NCI-H2107 treated with DMSO at 0.1 percent for 48 hours (cell line): ENCODE data around the gene KCNIP4.

Experiments used
- DNase-seq: peaks from one replicate; lab custom pipeline; 2025; ENCODE audit not compliant: unreplicated experiment; lab: John Stamatoyannopoulos, UW

KCNIP4 gene

GRCh38 chr4:21768349-21769310, 179.9 kb downstream of the KCNIP4 start:
- no peak for DNase-seq

DNA sequence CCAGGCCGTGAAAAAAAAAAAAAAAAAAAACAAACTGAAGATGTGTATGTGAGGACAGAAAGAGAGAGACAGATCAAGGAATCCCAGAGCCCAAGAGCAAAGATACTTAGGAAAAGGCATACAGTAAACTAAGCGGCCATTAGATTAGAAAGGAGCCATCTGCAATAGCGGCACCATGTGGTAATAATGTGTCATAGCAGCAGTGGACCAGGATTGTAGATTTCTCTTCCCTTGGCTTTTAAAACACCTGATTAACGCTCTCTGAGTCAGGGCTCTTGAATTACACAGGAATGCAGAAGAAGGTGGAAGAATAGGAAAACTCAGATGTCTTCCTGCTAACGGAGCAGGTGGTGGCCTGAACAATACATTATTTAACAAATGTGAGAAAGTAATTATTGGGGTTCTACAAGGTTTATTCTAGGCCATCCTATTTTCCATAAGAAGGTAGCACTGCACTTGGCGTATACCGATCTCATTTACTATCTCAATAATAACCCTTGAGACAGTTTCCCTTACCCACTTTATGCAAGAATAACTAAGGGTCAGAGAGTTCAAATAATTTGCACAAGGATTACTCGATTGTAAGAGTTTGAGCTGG, 182.7 kb downstream of the KCNIP4 start:
- DNase-seq: peak; percentile 17

GRCh38 chr4:21763855-21764254, 184.7 kb downstream of the KCNIP4 start:
- no peak for DNase-seq

- no peak for DNase-seq
Measured at GRCh38 chr4:21757248-21757647, 191.3 kb downstream of the KCNIP4 start.

- DNase-seq: no peak
Measured at GRCh38 chr4:21753084-21753760, 195.3 kb downstream of the KCNIP4 start.

DNA sequence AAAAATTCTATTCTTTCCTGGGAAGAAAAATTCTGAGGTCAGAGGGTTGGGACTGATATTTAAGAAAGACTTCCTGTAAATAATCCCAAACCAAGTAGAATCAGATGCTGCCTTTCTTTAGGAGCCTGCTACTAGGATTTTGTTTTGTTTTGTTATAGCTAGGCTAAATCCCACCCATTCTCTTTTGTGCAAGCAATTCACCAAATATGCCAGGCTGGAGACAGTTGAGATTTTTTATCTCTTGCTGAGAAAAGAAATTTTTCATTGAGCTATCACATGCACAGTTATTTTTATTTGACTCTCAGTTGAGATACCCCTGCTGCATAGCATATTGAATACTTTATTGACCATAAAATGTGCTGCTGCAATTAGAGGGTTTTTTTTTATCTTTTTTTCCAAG, 196.0 kb downstream of the KCNIP4 start:
- DNase-seq: no peak

DNA sequence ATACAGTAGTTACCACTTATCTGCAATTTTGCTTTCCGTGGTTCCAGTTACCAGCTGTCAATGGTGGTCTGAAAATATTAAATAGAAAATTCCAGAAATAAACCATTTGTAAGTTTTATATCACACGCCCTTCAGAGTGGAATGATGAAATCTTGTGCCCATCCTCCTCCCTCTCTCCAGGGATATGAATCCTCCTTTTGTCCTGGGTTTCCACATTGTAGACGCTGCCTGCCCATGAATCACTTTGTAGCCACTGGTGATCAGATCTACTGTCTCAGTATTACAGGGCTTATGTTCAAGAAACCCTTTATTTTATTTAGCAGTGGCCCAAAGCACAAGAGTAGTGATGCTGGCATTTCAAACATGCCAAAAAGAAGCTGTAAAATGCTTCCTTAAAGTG, 198.6 kb downstream of the KCNIP4 start:
- DNase-seq: no peak

GRCh38 chr4:21749412-21749811, 199.2 kb downstream of the KCNIP4 start:
- no peak for DNase-seq

DNA sequence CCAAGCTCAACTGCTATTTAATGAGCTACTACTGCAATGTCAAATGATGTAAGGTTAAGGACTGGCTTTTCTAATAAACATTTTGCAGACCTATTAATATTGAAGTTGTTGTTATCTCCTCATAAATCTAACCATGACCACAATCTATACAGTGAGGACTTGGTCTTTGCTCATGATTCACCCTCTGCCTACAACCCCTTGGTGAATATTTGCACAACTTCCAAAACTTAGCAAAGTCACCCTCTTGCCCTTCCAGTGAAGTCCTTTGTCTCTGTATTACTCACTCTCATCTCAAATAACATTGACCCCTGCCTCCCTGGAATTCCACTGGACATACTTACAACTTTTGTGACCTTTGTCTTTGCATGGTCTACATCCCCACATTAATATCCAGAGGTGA, 204.5 kb downstream of the KCNIP4 start:
- no peak for DNase-seq

GRCh38 chr4:21742326-21742725, 206.2 kb downstream of the KCNIP4 start:
- DNase-seq: no peak

- DNase-seq: no peak
Measured at GRCh38 chr4:21738821-21739220, 209.8 kb downstream of the KCNIP4 start.

GRCh38 chr4:21735866-21736265, 212.7 kb downstream of the KCNIP4 start:
- no peak for DNase-seq

DNA sequence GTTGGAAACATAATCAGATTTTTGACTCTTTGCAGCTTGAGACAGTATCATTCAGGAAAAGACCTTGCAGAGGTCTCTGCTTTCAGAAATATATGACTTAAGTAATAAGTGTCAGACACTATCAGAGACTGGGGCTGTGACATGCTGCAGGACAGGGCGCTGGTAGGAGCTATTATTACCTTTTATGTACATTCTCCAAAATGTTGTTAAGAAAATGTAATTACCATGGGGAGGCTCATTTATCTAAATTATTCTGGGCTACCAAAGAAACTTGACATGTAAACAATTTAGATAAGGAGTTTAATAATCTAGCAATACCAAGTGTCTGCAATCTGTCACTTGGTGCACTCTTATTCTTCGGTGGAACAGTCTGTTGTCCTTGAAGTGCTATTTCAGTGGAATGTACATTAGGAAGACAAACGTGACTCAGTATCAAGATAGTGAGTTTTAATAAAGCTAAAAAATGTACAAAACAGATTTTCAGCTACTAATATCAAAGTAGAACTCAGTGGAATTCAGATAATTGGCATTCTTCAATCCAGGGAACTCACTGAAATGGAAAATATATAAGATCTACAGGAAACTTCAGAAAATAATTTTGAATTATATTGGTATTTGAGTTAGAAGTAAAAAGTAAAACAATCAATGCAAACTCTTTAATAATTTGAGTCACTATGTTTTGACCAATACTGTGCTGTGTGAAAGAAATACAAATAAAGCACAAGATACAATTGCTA, 214.5 kb downstream of the KCNIP4 start:
- DNase-seq: no peak

- DNase-seq: no peak
Measured at GRCh38 chr4:21728304-21728703, 220.3 kb downstream of the KCNIP4 start.

DNA sequence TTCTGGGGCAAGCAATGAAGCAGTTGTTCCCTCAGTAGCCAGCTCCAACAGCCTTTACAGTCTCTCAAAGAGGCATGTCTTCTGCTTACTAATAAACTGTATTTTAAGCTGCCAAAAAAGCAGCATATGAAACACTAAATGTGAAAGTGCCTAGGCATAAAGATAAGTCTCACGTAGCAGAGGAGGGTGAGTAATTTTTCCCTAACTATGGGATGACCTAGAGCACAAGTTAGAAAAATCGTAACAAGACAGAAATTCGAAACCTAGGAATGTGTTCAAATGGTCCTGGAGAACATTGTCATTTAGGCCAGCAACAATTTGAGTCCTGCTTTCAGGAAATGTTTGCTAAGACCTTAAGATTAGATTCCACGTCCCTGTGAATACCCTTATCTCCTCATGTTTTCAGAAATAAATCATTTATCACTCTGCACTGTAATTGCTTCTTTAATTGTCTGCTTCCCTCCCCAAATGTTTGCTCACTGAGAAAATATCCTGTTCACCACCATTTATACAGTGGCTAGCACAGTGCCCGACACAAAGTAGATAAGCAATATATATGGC, 222.2 kb downstream of the KCNIP4 start:
- DNase-seq: no peak

DNA sequence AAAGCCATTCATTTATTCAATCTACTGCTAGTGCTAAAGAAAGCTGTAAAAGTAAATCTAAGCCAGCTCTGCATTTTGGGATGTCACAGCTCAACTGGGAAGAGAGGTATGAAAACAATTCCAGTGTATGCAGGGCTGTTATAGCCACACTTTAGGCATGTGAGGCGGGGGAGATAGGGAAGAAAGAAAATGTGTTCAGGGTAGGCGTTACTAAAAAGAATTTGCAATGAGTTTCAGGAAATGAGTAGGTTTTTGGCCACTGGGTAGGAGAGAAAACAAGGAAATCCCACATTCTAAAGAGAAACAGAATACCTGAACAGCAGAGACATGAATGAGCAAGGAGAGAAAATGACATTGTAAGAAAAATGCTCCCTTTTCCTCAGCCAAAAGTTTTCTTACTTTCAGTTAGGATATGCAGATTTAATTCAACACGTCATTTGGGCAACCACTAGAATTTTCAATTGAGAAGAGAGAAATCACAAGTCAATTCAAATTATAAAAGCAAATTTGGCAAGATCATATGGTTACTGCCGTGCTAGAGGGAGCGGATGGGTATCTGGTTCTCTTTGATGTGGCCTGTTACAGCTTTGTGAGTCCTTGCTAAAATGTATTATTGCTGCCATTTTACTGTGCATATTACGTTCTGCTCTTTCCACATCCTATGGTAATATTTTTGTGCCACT, 226.3 kb downstream of the KCNIP4 start:
- no peak for DNase-seq

GRCh38 chr4:21716531-21716930, 232.0 kb downstream of the KCNIP4 start:
- DNase-seq: no peak

GRCh38 chr4:21710179-21710835, 238.3 kb downstream of the KCNIP4 start:
- no peak for DNase-seq

DNA sequence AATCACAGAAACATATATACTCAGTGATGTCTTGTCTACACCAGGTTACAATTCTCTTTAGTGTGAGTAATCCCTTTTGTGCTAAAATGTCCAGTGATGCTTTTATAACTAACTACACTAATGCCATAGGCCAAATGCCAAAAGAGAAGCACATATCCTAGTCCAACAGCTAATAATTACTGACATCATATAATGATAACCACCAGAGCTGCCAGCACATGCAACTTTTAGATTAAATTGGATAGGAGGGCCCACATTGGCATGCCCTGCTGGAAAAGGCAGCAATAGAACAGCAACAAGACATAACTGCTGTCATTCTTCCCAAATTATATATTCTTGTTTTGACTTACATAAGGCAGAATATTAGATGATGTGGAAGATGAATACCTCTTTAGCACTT, 238.8 kb downstream of the KCNIP4 start:
- no peak for DNase-seq

DNA sequence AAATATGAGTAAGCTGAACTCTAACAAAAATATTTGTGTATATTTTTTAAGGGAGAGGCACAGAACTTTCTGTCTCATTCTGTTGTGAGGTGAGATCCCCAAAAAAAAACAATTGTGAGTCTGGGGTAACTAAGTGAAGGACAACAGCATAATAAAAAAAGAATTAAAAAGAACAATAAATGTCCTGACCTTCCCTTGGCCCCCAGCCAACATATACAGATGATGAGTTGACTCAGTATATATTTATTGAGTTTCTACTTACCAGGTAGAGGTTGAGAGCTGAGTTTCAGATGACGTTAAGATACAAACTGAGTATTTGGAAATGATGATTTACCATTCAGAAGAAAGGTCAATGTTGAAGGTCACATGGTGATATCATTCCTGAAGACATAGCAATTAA, 239.5 kb downstream of the KCNIP4 start:
- no peak for DNase-seq
